VCaP (cell line): ENCODE measurements around the gene GPRASP3.
"Not testable (repeated sequence)": the region's sequence is repeated elsewhere in the genome, so short reads cannot be mapped to it uniquely, and the experiment has no call there.

Source experiments
- H3K27ac ChIP-seq: fragments of 450-650 bp; 2 replicates; pipeline ENCODE4 v1.5.1; 2017
- CTCF ChIP-seq: fragments of 450-650 bp; conservative IDR thresholded peaks from 2 replicates; pipeline ENCODE4 v1.5.1; 2017; ENCODE audit warnings: mild to moderate bottlenecking, moderate library complexity

The GPRASP3 gene

GRCh38 chrX:102708900-102709299, 11.6 kb upstream of the GPRASP3 start:
- TF ChIP-seq CTCF, result no peak
- H3K27ac ChIP-seq, result no peak overlapping the region

GRCh38 chrX:102711872-102712215, 8.7 kb upstream of the GPRASP3 start:
- no peak for TF ChIP-seq CTCF
- no peak overlapping the region for H3K27ac ChIP-seq

GRCh38 chrX:102712216-102712966, 8.2 kb upstream of the GPRASP3 start, which contains the start of gene GPRASP2:
Gene GPRASP2, plus strand, starts transcription at chrX:102712448. Its CDS starts 2,422 bp downstream, at chrX:102714870.
- peak within 1 kb of the TSS; percentile 43; the same call in 1 of the 2 replicates for H3K27ac ChIP-seq
- TF ChIP-seq CTCF, result no peak

- peak overlapping the region; percentile 43; the same call in 1 of the 2 replicates for H3K27ac ChIP-seq
- peak; percentile 58 for TF ChIP-seq CTCF
Measured at GRCh38 chrX:102712981-102713625, 7.4 kb upstream of the GPRASP3 start.

- TF ChIP-seq CTCF, result no peak
- H3K27ac ChIP-seq, result no peak overlapping the region
Measured at GRCh38 chrX:102714994-102715393, 5.5 kb upstream of the GPRASP3 start.

GRCh38 chrX:102715967-102716366, 4.6 kb upstream of the GPRASP3 start:
- no peak overlapping the region for H3K27ac ChIP-seq
- TF ChIP-seq CTCF, result no peak

GRCh38 chrX:102721169-102721506, 595 bp downstream of the GPRASP3 start:
- H3K27ac ChIP-seq, result not testable (repeated sequence)

GRCh38 chrX:102723456-102723855, 2.9 kb downstream of the GPRASP3 start:
- no peak overlapping the region for H3K27ac ChIP-seq

More at GRCh38 chrX:102723456-102723855, 2.9 kb downstream of the GPRASP3 start:
- TF ChIP-seq CTCF, result no peak
